Epidermal melanocyte (primary cell): Measurements from ENCODE around the gene POLR2L.
A peak's percentile ranks its signal among the peaks of the same experiment; 100 is the strongest.

Source experiments
- DNase-seq: peaks from one replicate; pipeline ENCODE4 v3.0.0; 2011; ENCODE audit warnings: low spot score; ENCODE audit not compliant: insufficient read length

Gene POLR2L

DNA sequence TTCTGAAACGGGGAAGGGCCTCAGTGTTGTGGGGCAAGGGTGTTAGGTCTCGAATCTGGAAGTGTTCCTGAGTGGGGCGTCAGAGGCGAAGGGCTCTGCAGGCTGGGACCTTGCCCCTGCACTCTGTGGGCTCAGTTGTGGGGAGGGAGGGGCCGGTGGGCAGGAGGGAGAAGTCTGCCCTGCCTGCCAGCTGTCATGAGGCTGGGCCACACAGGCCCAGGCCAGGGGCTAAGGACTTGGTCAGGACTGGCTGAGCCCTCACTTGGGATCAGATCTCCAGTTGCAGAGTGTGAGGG, 14.5 kb downstream of the POLR2L start, which contains the start of gene CRACR2B:
Gene CRACR2B, plus strand, starts transcription at position 23 of the 296 bp plus-strand sequence. CDS start 689 bp downstream, outside the sequence.
- no peak for DNase-seq

DNA sequence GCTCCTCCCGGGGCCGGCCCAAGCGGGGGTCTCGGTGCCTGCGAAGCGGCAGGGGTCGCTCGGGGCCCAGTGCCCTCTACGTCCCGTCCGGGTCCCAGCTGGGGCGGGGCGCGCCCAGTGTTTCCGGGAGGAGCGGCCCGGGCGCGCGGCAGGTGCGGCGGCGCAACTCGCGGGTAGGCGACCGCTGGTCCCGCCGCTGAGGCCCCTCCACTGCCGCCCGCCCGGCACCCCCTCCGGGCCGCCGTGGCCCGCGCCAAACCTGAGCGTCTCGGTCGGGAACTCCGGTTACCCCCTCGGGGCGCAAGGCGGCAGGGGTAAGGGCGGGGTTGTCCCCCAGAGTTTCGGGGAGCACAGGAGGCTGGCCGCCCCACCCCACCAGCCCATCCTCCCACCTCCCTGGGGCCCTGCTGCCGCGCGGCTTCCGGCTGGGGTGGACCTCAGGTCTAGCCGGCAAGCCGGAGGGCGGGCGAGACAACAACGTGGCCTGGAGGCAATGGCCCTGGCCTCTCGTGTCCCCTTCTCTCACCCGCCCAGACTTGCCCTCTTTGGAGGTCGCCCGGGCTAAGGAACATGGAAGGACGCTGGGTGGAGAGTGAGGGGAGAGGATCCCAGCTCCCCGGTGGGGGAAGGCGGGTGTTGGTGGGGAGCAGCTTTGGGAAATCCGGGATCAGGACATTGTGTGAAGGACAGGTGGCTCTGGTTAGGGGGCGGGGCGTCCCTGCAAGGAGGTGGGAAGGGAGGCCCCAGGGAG, 15.0 kb downstream of the POLR2L start:
- no peak for DNase-seq

DNA sequence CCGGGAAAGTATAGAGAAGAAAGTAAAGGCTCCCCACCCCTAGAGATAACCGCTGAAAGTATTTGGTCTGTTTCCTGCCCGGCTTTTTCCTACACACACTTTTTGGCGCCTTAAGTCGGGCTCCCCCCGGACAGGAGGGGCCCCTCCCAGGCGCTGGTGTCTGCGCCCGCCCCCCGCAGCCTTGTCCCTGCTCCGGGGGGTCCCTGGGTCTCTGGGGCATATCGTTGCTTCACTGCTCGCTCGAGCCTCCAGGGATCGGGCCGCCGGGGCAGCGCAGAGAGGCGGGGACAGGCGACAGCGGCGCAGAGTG, 15.5 kb downstream of the POLR2L start:
- DNase-seq: no peak

DNA sequence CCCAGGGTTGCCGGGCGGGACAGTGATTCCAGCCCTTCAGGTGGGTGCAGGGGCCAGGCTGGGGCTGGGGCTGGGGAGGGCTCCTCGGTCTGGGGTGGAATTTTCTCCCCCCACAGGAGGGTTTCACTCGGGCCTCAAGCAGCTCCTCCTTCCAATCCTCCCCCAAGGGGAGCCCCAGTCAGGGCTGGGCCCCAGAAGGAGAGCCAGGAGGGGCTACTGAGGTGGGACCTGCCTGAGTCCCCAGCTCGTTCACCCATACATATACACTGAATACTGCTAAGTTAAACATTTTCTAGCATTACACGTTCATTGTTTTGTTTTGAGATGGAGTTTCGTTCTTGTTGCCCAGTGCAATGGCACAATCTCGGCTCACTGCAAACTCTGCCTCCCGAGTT, 16.1 kb downstream of the POLR2L start:
- DNase-seq: no peak

DNA sequence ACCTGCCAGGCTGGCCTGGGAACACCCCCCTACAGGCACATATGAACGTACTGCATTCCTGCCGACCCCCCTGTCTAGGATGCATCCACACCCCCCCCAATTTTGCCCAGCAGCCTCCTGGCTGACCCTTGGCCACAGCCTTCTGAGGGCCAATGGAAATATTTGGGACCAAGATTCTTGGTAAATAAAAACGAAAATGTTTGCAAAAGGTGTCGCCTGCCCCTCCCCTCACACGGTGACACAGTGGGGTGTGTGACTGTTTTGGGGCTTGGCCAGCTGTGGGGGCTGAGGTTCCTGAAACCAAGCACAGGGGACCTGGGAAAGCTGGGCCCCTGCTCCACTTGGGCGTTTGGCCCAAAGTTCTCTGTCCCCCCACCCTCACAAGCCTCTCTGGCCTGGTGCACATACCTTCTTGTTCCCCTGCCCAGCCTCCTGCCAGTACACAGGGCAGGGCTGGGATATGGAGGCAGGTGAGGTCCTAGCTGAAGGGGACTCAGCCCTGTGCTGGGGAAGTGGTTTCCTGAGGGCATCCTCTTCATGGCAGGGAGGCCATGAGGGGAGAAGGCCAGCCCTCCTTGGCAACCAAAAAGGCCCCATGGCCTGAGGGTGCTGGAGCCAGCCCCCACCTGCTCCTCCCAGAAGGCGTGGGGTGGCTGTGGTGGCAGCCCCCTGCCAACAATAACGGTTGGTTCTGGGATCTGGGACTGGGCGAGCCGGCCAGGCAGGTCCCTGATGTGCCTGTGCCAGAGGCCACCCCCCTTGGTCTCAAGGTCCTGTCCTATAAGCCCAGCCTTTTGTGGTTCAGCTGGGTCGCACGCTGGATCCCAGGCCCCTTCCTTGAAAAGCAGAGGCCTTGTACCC, 16.7 kb downstream of the POLR2L start:
- no peak for DNase-seq

DNA sequence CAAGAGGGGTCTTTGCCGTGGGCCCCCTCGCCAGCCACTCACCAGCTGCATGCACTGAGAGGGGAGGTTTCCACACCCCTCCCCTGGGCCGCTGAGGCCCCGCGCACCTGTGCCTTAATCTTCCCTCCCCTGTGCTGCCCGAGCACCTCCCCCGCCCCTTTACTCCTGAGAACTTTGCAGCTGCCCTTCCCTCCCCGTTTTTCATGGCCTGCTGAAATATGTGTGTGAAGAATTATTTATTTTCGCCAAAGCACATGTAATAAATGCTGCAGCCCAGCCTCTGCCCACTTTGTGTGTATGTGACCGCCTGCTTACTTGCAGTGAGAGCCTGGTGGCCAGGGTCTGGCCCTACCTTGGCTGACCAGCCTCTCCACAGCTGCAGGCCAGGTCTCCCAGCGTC, 17.4 kb downstream of the POLR2L start:
- no peak for DNase-seq

DNA sequence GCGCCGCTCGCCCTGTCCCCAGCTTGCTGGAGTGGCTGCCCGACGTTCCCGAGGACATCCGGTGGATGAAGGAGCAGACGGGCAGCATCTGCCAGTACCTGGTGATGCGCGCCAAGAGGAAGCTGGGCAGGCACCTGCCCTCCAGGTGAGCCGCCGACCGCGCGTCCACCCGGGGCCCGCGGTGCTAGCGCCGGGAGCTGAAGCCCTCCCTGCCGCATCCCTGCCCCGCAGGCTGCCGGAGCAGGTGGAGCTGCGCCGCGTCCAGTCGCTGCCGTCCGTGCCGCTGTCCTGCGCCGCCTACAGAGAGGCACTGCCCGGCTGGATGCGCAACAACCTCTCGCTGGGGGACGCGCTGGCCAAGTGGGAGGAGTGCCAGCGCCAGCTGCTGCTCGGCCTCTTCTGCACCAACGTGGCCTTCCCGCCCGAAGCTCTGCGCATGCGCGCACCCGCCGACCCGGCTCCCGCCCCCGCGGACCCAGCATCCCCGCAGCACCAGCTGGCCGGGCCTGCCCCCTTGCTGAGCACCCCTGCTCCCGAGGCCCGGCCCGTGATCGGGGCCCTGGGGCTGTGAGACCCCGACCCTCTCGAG, 17.9 kb downstream of the POLR2L start:
- DNase-seq: no peak

DNA sequence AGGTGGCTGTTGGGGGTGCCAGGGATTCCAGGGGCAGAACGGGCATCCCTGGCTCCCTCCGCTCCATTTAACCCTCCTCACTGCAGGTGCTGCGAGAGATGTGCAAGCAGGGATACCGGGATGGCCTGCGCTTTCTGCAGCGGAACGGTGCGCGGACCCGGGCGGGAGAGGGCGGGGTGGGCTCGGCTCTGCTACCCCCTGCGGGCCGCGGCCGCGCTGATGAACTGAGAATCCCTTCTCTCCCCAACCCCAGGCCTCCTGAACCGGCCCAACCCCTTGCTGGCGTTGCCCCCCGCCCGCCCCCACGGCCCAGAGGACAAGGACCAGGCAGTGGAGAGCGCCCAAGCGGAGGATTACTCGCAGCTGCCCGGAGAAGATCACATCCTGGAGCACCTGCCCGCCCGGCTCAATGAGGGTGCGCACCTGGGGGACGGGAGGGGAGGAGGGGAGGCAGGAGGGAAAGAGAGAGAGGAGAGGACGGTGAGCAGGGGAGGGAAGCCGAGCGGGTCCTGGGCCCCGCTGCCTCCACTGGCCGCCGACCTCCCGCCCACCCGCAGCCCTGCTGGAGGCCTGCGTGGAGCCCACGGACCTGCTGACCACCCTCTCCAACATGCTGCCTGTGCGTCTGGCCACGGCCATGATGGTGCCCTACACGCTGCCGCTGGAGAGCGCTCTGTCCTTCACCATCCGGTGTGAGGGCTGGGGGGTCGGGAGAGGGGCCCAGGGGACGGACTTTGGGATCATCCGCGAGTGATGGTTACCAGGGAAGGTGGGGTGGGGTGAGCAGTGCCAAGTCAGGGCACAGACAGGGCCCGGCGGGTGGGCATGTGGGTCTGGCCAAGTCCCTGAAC, 18.7 kb downstream of the POLR2L start:
- no peak for DNase-seq

DNA sequence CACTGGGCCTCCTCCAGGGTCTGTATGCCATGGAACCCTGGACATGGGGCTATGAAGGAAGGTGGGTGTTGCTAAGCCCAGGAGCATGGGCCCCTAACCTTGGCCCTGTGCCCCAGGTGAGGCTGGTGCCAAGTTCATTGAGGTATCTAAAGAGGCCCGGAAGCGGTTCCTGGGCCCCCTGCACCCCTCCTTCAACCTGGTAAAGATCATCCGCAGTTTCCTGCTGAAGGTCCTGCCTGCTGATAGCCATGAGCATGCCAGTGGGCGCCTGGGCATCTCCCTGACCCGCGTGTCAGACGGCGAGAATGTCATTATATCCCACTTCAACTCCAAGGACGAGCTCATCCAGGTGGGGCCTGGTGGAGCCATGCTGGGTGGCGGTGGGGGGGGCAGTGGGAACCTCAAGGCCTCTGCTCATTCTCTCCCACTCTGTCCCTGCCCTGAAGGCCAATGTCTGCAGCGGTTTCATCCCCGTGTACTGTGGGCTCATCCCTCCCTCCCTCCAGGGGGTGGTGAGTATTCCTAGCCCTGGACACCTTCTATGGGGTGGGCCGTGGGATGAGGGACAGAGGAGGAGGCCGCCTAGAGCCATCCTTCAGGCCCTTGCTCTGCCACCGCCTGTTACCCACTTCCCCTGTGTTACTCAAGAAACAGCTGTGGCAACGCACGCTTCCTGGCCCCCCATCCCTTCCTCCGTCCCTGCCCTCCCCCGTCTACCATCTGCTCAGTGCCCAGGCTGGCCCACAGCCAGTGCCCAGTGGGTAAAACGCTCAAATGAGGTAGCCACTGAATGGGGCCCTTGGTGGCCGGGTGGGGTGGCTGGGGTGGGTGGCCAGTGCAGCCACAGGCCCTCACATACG, 20.6 kb downstream of the POLR2L start:
- DNase-seq: no peak

DNA sequence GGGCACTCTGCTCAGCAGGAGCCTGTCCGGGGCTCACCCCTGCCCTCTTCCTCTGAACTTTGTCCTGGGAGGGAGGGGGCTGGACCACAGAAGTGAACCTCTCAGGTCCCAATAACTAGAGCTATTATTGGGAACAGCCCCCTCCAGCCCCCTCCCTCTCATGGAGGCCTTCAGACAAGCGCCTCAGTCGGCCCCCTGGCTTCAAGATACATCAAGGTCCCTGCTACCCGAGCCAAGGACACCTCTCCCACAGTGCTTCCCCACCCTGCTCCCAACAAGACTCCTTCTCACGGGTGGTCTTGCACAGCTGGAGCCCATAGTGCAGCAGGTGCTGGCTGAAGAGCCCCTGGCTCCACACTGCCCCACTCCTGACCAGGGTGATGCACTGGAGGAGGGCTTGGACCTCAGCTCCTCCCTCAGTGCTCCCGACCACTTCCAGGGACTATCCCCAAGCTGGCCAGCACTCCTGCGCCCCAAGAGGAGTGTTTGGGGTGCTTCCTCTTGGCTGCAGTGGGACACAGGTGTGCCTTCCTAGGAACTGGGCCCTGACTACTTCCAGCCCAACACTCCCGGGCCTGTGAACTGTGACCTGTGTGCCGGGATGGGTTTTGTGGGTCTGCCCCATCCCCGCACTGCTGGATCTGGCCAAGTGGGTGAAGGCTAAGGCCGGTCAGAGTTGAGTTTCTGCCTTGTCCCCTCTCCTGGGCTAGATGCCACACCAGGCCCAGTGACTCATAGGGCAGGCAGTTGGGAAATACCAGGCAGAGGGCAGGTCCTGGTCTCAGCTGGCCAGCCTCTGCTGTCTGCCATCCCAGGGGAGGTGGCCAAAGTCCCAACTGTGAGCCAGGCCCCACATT, 21.4 kb downstream of the POLR2L start:
- DNase-seq: peak; percentile 96

DNA sequence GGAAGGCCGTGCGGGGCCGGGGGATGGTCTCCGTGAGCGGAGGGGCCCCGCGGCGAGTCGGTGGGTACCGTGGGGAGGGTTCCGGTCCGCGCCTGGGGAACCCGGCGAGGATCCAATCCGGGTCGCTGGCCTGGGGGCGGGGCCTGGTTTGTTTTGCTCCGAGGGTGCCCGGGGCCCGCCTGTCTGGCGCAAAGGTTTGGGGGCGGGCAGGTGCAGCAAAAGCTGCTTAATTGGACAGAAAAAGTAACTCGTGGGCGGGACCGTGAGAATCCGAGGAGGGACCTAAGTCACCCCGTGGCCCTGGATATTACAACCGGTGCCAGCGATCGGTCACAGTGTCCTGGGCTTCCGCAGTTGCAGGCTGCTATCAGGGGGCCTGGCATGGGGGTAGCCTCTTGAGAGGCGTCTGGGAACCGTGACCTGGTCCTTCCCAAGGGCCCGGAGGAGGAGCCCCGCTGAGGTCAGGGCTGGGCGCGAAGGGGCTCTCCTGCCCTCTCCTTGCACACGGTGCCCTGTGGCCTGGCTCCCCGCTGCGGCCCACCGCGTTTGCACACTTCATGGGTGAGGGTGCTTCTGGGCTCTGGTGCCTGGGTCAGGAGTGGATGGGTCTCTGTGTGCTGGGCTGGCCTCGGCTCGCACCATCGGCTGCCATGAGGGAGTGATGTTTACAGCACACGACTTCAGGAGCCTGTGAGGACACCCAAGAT, 22.2 kb downstream of the POLR2L start:
- DNase-seq: peak; percentile 72

DNA sequence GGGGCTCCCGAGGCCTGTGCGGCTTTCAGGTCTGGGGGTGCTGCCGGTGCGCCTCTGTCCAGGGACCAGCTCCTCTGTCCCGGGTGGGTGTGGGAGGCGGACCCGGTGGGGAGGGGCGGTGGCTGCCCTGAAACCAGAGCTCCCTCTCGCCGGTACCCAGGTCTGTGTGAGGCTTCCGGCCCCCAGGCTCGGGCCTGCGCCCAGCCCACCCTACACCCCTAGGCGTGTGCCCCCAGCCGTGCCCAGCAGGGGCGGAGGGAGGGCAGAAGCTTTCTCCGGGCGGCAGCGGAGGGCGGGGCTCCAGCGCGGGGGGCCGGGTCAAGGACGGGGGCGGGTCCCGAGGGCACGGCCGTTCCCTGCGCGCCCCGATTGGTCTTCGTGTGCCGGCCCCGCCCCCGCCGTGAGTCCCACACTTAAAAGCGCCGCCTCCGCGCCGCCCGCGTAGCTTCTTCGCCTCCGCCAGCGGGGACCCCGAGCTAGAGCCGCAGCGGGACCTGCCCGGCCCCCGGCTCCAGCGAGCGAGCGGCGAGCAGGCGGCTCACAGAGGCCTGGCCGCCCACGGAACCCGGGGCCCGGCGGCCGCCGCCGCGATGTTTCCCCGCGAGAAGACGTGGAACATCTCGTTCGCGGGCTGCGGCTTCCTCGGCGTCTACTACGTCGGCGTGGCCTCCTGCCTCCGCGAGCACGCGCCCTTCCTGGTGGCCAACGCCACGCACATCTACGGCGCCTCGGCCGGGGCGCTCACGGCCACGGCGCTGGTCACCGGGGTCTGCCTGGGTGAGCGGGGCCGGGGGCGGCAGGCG, 23.0 kb downstream of the POLR2L start:
- DNase-seq: peak; percentile 96

DNA sequence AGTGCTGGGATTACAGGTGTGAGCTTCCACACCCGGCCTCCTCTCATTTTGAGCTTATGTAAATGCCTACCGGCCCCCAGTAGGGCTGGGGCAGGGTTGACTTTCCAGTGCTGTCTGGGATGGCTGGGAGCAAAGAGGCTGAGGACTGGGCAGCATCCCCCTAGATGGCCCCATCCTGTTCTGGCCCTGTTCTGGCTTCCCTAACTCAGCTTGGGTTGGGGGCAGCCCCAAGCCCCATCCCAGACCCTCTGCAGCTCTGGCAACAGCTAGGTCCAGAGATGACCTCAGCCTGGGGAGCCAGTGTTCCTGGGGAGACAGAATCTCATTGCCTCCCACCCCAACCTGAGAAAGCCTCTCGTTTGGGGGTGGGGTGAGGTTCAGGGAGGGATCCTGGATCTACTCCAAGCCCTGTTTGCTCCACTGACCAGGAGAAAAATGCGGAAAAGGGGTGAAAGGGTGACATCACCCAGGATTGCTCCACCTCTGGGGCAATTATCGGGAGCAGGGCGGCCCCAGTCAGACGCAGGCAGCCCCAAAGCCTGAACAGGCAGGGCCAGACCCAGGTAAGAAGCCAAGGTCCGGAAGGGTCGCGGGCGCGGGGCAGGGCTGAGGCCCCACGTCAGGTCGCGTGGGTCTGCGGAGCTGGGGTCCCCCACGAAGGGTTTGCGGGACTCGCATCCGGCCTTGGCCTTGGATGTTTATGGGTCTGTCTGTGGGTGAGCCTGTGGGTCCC, 23.8 kb downstream of the POLR2L start, which contains the start of gene PNPLA2:
Gene PNPLA2, plus strand, starts transcription at position 519 of the 733 bp plus-strand sequence. CDS start 805 bp downstream, outside the sequence.
- no peak for DNase-seq

DNA sequence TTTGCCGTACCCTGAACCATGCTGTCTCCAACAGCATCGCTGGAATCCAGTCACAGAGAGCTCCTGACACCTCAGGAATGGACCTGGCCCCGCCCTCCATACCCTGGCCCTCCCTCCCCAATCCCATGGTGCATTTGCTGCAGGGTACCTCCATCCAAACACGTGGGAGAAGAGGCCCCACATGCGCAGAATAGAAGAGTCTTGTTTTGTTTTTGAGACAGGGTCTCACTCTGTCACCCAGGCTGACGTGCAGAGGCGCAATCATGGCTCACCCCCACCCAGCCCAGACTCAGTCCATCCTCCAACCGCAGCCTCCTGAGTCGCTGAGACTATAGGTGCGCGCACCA, 25.9 kb downstream of the POLR2L start:
- DNase-seq: no peak

DNA sequence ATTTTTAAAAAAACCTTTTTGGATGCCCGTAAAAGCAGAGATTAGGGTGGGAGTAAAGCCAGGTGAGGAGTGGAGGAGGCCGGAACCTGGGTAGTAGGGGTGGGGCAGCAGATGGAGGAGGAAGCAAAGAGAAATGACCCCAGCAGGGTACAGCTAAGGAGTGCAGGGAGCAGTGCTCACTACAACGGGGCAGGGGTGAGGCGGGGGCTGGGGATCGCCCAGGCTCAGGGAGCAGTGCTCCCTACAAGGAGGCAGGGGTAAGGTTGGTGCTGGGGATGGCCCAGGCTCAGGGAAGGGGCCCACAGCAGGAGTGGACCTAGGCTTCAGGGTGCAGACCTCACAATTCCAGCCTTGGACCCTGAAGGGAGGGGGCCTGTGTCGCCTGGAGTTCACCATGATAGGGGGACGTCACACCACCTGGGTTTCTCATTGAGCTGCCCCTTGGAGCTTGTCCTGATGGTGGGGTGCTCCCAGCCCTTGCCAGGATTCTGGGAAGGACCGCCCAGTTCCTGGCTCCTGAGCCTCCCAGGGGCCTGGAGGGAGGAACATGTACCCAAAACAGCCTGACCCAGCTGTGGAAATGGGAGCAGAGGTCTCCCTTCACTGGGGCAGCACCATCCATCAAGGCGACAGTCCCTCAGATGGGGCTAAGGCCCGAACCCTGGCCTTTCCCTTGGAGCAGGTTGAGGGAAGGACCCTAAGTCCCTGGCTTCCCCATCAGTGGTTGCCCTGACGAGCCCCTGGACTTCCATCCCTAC, 26.5 kb downstream of the POLR2L start:
- no peak for DNase-seq

DNA sequence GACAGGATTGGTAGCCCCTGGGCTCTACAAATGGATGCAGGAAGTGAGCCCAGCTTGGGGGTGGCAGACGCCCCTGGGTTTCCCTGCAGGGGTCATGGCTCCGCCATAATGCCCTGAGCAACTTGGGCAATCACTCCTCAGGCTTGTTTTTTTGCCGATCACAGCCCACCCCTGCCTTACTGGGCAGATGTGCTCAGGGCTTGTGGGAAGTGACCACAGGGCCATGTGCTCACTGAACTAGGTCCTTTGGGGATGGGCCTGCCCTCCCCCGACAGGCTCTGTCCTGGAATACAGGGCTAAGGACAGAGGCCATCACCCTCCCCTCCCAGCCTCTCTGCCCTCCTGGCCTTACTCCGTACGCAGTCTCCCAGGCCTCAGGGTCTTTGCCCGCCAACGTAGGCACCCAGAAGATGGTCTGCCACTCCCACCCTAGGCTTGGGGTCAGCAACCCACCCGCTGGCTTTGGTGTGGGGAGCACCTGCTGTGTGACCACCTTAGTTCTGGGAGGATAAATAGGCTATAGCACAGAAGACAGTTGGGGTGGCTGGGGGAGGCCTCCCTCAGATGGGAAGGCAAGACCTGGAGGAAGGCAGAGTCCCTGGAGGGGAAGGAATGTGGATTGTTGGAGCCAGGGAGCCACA, 28.8 kb downstream of the POLR2L start:
- no peak for DNase-seq
